ENCODE measurements around the gene SMCHD1. TPM values are rescaled to one million over a fixed set of nuclear protein-coding genes. Genes with fewer than 3 reads are reported as not detected.

The SMCHD1 gene
- total RNA-seq, 2 experiments from 2014 or later, result 195 to 215 TPM

- no peaks in the 10 kb centered on the region for H3K36me3 Mint-ChIP-seq (ENCODE audit: low read depth)
- H3K27me3 Mint-ChIP-seq, result peaks cover 15% of the 10 kb centered on the region
- no peak overlapping the region for H3K4me3 Mint-ChIP-seq
- CTCF ChIA-PET, result no interaction called here
- H3K9me3 Mint-ChIP-seq, result no peaks in the 10 kb centered on the region
- POLR2A ChIA-PET, result no interaction called here
- H3K4me1 Mint-ChIP-seq, result peaks cover 10% of the 10 kb centered on the region
- no peak for DNase-seq
- no peak overlapping the region for H3K27ac Mint-ChIP-seq
Observed at GRCh38 chr18:2853173-2853925, 197.8 kb downstream of the SMCHD1 start.

GRCh38 chr18:2853926-2854664 is 198.6 kb downstream of the SMCHD1 start:
- Mint-ChIP-seq H3K4me3 (no peak overlapping the region), H3K36me3 (ENCODE audit: low read depth) (no peaks in the 10 kb centered on the region), H3K27me3 (peaks cover 7% of the 10 kb centered on the region), H3K9me3 (no peaks in the 10 kb centered on the region), H3K27ac (no peak overlapping the region), H3K4me1 (peaks cover 5% of the 10 kb centered on the region)
- no peak for DNase-seq
- ChIA-PET POLR2A (no interaction called here), CTCF (interaction anchor here (1.0 kb wide), 1 partner anchor 60 kb away, joined by 3 read pairs; no protein-coding TSS in a partner anchor)

Other genes with a start within 250 kb of the SMCHD1 start
- gene METTL4, start 84.2 kb upstream of the SMCHD1 start, total RNA-seq, result 10 to 100 TPM; 20.3 to 25.5 TPM
- gene NDC80, start 84.2 kb upstream of the SMCHD1 start, total RNA-seq, result 10 to 100 TPM; 92.3 to 96.5 TPM
- gene EMILIN2, start 191.3 kb downstream of the SMCHD1 start, total RNA-seq, result 10 to 100 TPM; 18.6 to 23.0 TPM